Muscle layer of colon (tissue), 2 donors: ENCODE results near the gene PDE6H.

ENCODE experiments used
- H3K27ac ChIP-seq: one replicate; pipeline ENCODE4 v1.7.0; 2013; ENCODE audit warnings: low read depth, mild to moderate bottlenecking, low read length, moderate library complexity
- H3K27me3 ChIP-seq, 2 donors: one replicate each; pipeline ENCODE4 v1.7.0; 2013; ENCODE audit warnings: low read length in 2 of 2, mild to moderate bottlenecking in 2 of 2; ENCODE audit not compliant: insufficient read depth in 2 of 2, control insufficient read depth in 1 of 2
- H3K36me3 ChIP-seq: one replicate; pipeline ENCODE4 v1.7.0; 2013; ENCODE audit warnings: mild to moderate bottlenecking, low read length; ENCODE audit not compliant: insufficient read depth
- H3K4me1 ChIP-seq: one replicate; pipeline ENCODE4 v1.7.0; 2013; ENCODE audit warnings: mild to moderate bottlenecking, low read length; ENCODE audit not compliant: insufficient read depth
- H3K4me3 ChIP-seq, 2 donors: one replicate each; pipeline ENCODE4 v1.7.0; 2013; ENCODE audit warnings: low read length in 2 of 2, low read depth in 1 of 2, mild to moderate bottlenecking in 1 of 2, moderate library complexity in 1 of 2
- H3K9ac ChIP-seq: one replicate; pipeline ENCODE4 v1.7.0; 2013; ENCODE audit warnings: low read length
- H3K9me3 ChIP-seq: one replicate; pipeline ENCODE4 v1.7.0; 2013; ENCODE audit warnings: mild to moderate bottlenecking, low read length
- donor health status: abdominal sarcoma.
- donor health status: Adenocarcinoma of cecum.

PDE6H gene

DNA sequence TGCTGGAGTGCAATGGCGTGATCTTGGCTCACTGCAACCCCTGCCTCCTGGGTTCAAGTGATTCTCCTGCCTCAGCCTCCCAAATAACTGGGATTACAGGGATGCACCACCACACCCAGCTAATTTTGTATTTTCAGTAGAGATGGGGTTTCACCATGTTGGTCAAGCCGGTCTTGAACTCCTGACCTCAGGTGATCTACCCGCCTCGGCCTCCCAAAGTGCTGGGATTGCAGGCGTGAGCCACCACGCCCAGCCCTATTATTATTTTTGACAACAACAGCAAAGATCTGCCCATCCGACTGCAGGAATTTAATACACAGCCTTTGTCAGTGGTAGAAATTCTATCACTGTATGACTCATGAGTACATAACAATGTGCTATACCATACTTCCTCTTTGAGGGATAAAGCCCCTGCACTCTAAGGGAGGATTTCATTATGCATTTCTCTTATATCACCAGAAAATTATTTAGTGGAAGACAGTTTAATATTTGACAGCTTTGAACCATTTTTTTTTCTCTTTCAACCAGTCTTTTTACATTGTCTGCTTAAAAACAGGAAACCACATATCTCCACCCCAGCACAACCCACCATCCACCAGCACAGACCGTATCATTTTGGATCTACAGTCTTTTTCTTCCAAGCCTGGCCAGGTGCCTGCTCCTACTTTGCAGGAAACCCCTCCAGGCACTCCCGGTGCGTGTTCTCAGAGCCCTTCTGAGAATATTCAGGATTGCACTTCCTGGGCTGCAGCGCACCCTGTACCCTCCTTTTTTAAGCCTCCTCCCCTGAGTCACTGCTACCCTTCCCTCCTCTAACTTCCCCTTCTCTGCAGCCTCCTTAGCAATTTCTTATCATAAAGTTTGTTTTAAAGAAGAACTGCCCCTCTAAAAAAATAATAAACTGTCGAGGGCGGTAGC is 12.0 kb upstream of the PDE6H start:
- H3K9ac ChIP-seq, result no peak overlapping the region
- H3K27me3 ChIP-seq, result no peaks in the 10 kb centered on the region
- peak overlapping the region; percentile 27 for H3K27ac ChIP-seq
- peaks cover 14% of the 10 kb centered on the region for H3K4me1 ChIP-seq
- no peaks in the 10 kb centered on the region for H3K36me3 ChIP-seq
- peak overlapping the region in 1 of 2 donors; percentile 20 for H3K4me3 ChIP-seq
- H3K9me3 ChIP-seq, result no peaks in the 10 kb centered on the region

DNA sequence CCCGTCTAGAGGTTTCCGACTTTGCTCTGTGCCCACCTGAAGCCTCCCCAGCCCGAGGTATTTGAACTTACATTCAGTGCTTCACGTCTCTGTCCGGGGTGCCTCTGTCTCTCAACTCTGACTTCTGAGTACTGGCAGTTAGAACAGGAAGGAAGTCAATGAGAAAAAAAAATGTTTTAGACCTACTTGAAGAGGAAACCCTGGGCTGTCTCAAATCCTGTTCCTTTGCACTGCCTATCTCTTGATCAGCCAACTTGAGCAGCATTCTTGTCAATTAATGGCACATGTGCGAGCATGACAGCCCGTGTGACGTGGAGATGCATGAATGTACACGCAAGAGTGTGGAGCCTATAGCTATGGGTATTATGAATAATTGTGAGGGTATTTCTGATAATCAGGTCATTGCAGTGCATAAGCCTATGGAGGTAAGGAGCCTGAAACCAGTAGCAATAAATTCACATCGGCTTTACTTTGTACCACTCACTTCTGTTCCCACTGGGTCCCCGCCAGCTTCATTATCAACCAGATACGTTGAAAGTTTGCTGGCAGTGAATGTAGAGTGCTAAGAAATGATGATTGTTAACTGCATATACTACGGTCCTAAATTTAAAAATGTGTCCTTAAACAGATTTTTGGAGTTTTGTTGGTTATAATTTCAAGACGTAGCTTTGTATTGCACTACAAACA is 11.2 kb upstream of the PDE6H start, which contains the start of gene ARHGDIB:
Gene ARHGDIB (minus strand): TSS at position 136 of the 687 bp plus-strand sequence. CDS start 10,889 bp downstream, outside the sequence.
- Histone ChIP-seq H3K4me3 (peak within 1 kb of the TSS in 1 of 2 donors; percentile 20), H3K36me3 (no peaks in the 10 kb centered on the region), H3K27me3 (no peaks in the 10 kb centered on the region), H3K9ac (no peak within 1 kb of the TSS), H3K27ac (peak within 1 kb of the TSS; percentile 27), H3K9me3 (no peaks in the 10 kb centered on the region), H3K4me1 (peaks cover 10% of the 10 kb centered on the region)

DNA sequence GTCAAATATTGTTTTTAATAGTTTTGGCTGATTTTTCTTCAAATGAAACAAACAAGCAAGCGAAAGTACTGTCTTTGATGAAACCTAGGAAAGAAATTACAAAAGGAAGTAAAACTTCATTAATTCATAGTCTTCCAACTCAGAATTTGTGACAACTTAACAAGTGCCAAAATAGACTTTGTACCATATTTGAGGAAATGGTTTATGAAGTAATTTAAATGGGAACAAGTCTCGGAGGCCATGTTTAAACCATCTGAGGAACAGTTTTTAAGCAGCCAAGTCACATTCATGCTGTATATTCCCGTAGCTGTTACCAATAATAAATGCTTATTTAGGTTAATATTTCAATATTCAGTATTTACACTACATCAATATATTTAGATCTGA is 10.7 kb upstream of the PDE6H start:
- no peaks in the 10 kb centered on the region for H3K27me3 ChIP-seq
- no peak overlapping the region for H3K9ac ChIP-seq
- H3K4me3 ChIP-seq, result no peak overlapping the region
- no peaks in the 10 kb centered on the region for H3K9me3 ChIP-seq
- no peak overlapping the region for H3K27ac ChIP-seq
- peaks cover 8% of the 10 kb centered on the region for H3K4me1 ChIP-seq
- no peaks in the 10 kb centered on the region for H3K36me3 ChIP-seq

DNA sequence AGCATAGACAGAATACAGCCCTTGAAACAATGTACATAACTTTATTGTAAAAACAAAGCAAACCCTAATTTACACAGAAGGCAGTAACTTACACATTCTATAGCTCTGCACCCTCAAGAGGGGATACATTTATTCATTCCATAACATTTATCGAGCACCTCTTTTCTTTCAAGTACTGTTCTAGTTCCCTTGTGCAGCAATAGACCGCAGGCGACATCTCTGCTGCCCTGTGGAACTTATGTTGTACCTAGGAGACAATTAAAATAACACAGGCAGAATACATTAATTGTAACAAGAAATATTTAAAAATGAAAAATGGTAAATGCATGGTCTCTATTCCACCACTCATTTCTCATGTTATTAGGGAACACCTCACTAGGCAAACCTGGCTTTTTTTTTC is 10.0 kb upstream of the PDE6H start:
- Histone ChIP-seq H3K9me3 (no peaks in the 10 kb centered on the region), H3K27ac (no peak overlapping the region), H3K36me3 (no peaks in the 10 kb centered on the region), H3K27me3 (no peaks in the 10 kb centered on the region), H3K9ac (no peak overlapping the region), H3K4me1 (peaks cover 4% of the 10 kb centered on the region), H3K4me3 (no peak overlapping the region)

DNA sequence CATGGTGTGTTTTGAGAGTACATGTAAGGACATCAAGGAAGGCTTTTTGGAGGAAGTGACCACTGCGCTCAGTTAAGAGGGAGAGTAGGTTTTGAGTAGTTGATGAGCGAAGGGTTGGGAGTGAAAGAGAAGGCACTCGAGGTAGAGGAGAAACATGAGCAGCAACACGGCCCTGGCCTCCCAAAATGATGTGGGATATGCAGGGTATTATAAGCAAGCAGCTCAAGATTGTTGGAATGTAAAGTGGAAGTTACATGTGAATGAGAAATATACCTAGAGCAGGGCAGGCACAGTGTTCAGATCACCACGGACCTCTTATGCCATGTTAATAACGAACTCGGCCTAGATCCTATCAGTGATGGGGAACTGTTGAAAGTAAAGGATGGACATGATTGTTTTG is 9.3 kb upstream of the PDE6H start:
- no peaks in the 10 kb centered on the region for H3K27me3 ChIP-seq
- H3K9me3 ChIP-seq, result no peaks in the 10 kb centered on the region
- no peaks in the 10 kb centered on the region for H3K4me1 ChIP-seq
- H3K9ac ChIP-seq, result no peak overlapping the region
- H3K27ac ChIP-seq, result no peak overlapping the region
- H3K36me3 ChIP-seq, result no peaks in the 10 kb centered on the region
- H3K4me3 ChIP-seq, result no peak overlapping the region

DNA sequence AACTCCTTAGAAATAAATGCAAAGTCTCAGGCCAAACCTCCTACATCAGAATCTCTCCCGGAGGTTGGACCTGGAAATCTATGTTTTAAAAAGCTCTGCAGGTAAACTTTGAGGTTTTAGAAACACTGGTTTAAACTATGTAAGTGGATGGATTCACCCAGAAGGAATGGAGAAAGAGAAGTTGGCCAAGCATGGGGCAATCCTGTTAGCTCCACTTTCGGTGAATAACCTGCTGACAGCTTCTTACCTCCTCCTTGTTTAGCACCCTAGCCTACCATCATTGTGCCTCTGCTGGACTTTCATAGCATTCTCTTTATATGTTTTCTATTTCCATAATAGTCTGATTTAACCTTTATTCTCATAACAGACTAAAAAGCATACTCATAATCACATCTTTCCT is 8.4 kb upstream of the PDE6H start:
- no peaks in the 10 kb centered on the region for H3K36me3 ChIP-seq
- no peak overlapping the region for H3K27ac ChIP-seq
- H3K4me3 ChIP-seq, result no peak overlapping the region
- H3K27me3 ChIP-seq, result no peaks in the 10 kb centered on the region
- H3K4me1 ChIP-seq, result no peaks in the 10 kb centered on the region
- no peaks in the 10 kb centered on the region for H3K9me3 ChIP-seq
- no peak overlapping the region for H3K9ac ChIP-seq

DNA sequence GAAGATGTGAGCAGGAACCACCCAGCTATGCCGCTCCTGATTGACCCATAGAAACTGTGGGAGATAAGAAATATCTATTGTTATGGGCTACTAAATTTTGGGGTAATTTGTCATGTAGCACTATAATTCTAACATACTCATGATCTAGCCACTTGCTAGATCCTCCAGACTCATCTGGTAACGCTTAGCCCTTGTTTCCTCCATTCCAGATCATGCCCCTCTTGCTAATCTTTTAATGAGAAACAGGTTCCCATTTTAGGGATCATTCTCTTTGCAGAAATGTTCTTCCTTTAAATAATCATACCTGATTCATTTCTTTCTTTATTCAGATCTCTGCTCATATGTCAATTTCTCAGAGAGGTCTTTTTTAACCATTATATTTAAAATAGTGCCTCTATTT is 7.6 kb upstream of the PDE6H start:
- no peaks in the 10 kb centered on the region for H3K4me1 ChIP-seq
- no peaks in the 10 kb centered on the region for H3K36me3 ChIP-seq
- no peak overlapping the region for H3K9ac ChIP-seq
- no peak overlapping the region for H3K4me3 ChIP-seq
- H3K9me3 ChIP-seq, result no peaks in the 10 kb centered on the region
- H3K27ac ChIP-seq, result no peak overlapping the region
- H3K27me3 ChIP-seq, result no peaks in the 10 kb centered on the region

DNA sequence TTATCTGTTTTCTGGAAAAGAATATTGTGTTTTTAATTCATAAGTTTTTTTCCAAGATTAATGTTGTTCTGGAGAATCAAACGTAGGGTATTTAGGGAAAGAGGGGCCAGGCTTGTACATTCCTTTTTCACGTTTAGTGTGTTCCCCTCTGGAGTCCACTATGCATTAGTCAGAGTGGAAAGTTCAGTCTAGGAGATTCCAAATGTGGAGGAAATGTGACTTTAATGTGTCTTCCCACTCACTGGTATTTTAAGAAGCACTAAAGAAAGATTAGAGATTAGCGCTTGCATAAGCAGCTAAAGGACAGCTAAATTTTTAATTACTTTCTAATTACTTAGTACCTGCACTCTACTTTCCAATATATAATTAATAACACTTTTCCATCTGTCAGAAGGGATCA is 4.4 kb upstream of the PDE6H start:
- Histone ChIP-seq H3K4me3 (no peak overlapping the region), H3K27me3 (no peaks in the 10 kb centered on the region), H3K4me1 (no peaks in the 10 kb centered on the region), H3K36me3 (no peaks in the 10 kb centered on the region), H3K9ac (no peak overlapping the region), H3K9me3 (no peaks in the 10 kb centered on the region), H3K27ac (no peak overlapping the region)

DNA sequence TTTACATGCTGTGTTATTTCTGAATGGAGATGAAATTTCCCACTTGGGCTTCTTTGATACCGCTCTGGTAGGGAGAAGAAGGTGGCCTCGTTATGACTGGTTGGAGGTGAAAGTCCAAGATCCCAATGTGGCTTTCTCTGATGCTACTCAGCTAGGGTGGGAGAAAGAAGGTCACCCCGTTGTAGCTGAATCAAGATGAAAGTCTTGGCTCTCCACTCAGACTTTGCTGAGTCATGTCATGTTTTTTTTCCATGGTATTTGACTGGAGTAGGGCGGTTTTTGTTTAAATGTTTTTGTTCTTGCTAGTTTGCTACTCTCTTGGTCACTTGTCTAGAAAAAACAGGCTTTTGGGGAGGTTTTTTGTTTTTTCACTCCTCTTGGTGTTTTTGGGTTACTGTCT is 2.4 kb upstream of the PDE6H start:
- H3K4me1 ChIP-seq, result no peaks in the 10 kb centered on the region
- no peaks in the 10 kb centered on the region for H3K27me3 ChIP-seq
- no peak overlapping the region for H3K9ac ChIP-seq
- no peaks in the 10 kb centered on the region for H3K9me3 ChIP-seq
- no peaks in the 10 kb centered on the region for H3K36me3 ChIP-seq
- H3K27ac ChIP-seq, result no peak overlapping the region
- H3K4me3 ChIP-seq, result no peak overlapping the region

DNA sequence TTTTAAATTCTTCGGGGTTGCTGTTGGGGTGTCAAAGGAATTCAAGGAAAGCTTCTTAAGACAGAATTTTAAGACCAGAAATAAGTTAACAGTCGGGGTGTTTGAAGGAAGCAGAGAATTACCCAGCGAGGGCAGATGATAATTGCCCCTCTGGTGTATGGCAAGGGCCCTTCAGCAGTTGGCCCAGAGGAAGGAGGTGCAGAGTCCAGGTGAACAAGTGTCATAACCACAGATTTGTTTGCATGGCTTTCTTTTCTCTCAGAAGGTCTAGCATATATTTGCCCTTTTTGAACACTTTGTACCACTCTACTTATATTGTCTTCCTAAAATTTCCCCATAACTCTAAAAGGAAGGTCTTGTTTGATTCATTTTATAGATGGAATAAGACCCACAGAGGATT is 1.8 kb downstream of the PDE6H start:
- Histone ChIP-seq H3K9me3 (no peaks in the 10 kb centered on the region), H3K27ac (no peak overlapping the region), H3K4me3 (no peak overlapping the region), H3K9ac (no peak overlapping the region), H3K36me3 (no peaks in the 10 kb centered on the region), H3K27me3 (no peaks in the 10 kb centered on the region), H3K4me1 (no peaks in the 10 kb centered on the region)

DNA sequence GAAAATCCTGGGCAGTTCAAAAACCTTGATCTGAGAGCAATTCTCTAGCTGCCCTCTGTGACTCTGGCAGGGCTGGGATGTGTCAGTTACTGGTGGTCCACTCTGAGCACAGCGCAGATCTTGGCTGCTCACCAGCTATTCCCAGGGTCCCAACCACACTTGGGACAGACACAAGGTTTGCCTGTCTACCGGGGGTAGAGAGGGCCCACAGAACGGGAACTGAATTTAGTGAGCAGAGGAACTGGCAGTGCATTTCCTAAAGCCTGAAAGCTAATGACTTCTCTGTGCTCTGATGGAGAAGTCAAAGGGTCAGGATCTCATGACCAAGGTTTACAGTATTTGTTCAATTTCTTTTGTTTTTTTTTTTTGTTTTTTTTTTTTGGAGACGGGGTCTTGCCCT is 2.6 kb downstream of the PDE6H start:
- Histone ChIP-seq H3K9me3 (no peaks in the 10 kb centered on the region), H3K36me3 (no peaks in the 10 kb centered on the region), H3K4me1 (no peaks in the 10 kb centered on the region), H3K4me3 (no peak overlapping the region), H3K27ac (no peak overlapping the region), H3K9ac (no peak overlapping the region), H3K27me3 (no peaks in the 10 kb centered on the region)
